ENCODE measurements around the gene CEP128.

CEP128 gene

GRCh38 chr14:80491131-80491530, 450.4 kb downstream of the CEP128 start:
- DNase-seq (ENCODE audit: low read depth, low spot score) = no peak

GRCh38 chr14:80489513-80489912, 452.0 kb downstream of the CEP128 start:
- no peak for DNase-seq (ENCODE audit: low read depth, low spot score)

GRCh38 chr14:80485764-80486163, 455.8 kb downstream of the CEP128 start:
- no peak for DNase-seq (ENCODE audit: low read depth, low spot score)

- DNase-seq (ENCODE audit: low read depth, low spot score) = no peak
Observed at GRCh38 chr14:80483331-80483730, 458.2 kb downstream of the CEP128 start.

GRCh38 chr14:80477388-80478160, 464.0 kb downstream of the CEP128 start:
- DNase-seq (ENCODE audit: low read depth, low spot score) = no peak

GRCh38 chr14:80475074-80475473, 466.5 kb downstream of the CEP128 start:
- no peak for DNase-seq (ENCODE audit: low read depth, low spot score)

- no peak for DNase-seq (ENCODE audit: low read depth, low spot score)
Observed at GRCh38 chr14:80468331-80469122, 473.0 kb downstream of the CEP128 start.

GRCh38 chr14:80465546-80466220, 475.9 kb downstream of the CEP128 start:
- no peak for DNase-seq (ENCODE audit: low read depth, low spot score)

- no peak for DNase-seq (ENCODE audit: low read depth, low spot score)
Observed at GRCh38 chr14:80464531-80465149, 476.9 kb downstream of the CEP128 start.

GRCh38 chr14:80456209-80456608, 485.3 kb downstream of the CEP128 start:
- no peak for DNase-seq (ENCODE audit: low read depth, low spot score)

GRCh38 chr14:80455031-80455430, 486.5 kb downstream of the CEP128 start:
- DNase-seq (ENCODE audit: low read depth, low spot score) = no peak

GRCh38 chr14:80448267-80448666, 493.3 kb downstream of the CEP128 start:
- no peak for DNase-seq (ENCODE audit: low read depth, low spot score)

- DNase-seq (ENCODE audit: low read depth, low spot score) = no peak
Observed at GRCh38 chr14:80447392-80447791, 494.1 kb downstream of the CEP128 start.

Data from activated CD4-positive, CD25-positive, alpha-beta regulatory T cell treated with anti-CD3 and anti-CD28 coated beads, Interleukin-2, amount 50 U/mL, for 16 hours (primary cell).